Hepatocyte (in vitro differentiated cells): ENCODE measurements around the gene MTIF3.

ENCODE experiments used
- CTCF ChIP-seq: fragments of 200-600 bp; sonication (generic); IDR thresholded peaks from 2 replicates; pipeline ENCODE4 v1.5.1; 2016; ENCODE audit warnings: antibody characterized with exemption, mild to moderate bottlenecking; ENCODE audit not compliant: poor library complexity
- EZH2 ChIP-seq: fragments of 200-600 bp; sonication (generic); IDR thresholded peaks from 2 replicates; pipeline ENCODE4 v1.6.1; 2016; ENCODE audit warnings: antibody characterized with exemption, mild to moderate bottlenecking, borderline replicate concordance
- EZH2phosphoT487 ChIP-seq: fragments of 200-600 bp; sonication (generic); IDR thresholded peaks from one replicate; pipeline ENCODE4 v1.6.1; 2018; ENCODE audit warnings: antibody characterized with exemption, mild to moderate bottlenecking, low read depth, moderate library complexity; ENCODE audit not compliant: unreplicated experiment, severe bottlenecking

- TF ChIP-seq CTCF (no peak), EZH2 (no peak), EZH2phosphoT487 (no peak)
These were observed 25.0 kb downstream of the MTIF3 start for GRCh38 chr13:27425158-27425917.
